Activated CD4-positive, alpha-beta memory T cell treated with anti-CD3 and anti-CD28 coated beads, Interleukin-2, amount 10 ng/mL, durations not matched to agents 7 days and 5 days (primary cell): ENCODE data around the gene CHST15. TPM values are rescaled to one million over a fixed set of nuclear protein-coding genes. Genes with fewer than 3 reads are reported as not detected.
A peak's percentile ranks its signal among the peaks of the same experiment; 100 is the strongest.

Experiments used
- CTCF ChIA-PET: fragments of 350-600 bp; sonication (Branson Sonifier 250); formaldehyde crosslinking; loops from one replicate; lab custom pipeline; 2021; ENCODE audit warnings: antibody characterized with exemption, inconsistent platforms; lab: Charles Lee
- POLR2A ChIA-PET: fragments of 350-600 bp; sonication (Branson Sonifier 250); formaldehyde crosslinking; loops from one replicate; lab custom pipeline; 2021; ENCODE audit warnings: antibody characterized with exemption; lab: Charles Lee
- DNase-seq: peaks from one replicate; pipeline ENCODE4 v3.0.0-alpha.2; 2020
- H3K27ac Mint-ChIP-seq: one replicate; pipeline ENCODE4 v1.8.0; 2021; ENCODE audit warnings: mild to moderate bottlenecking, mixed read lengths
- H3K27me3 Mint-ChIP-seq: one replicate; pipeline ENCODE4 v1.8.0; 2021; ENCODE audit warnings: mixed read lengths
- H3K36me3 Mint-ChIP-seq: one replicate; pipeline ENCODE4 v1.8.0; 2021; ENCODE audit warnings: low read depth, mixed read lengths
- H3K4me1 Mint-ChIP-seq: one replicate; pipeline ENCODE4 v1.8.0; 2021; ENCODE audit warnings: mixed read lengths
- H3K4me3 Mint-ChIP-seq: one replicate; pipeline ENCODE4 v1.8.0; 2021; ENCODE audit warnings: mild to moderate bottlenecking, mixed read lengths
- H3K9me3 Mint-ChIP-seq: one replicate; pipeline ENCODE4 v1.8.0; 2021; ENCODE audit warnings: mixed read lengths
- total RNA-seq, 2 experiments: library from RNA; stranded (reverse); gene quantifications; one replicate each; pipeline ENCODE4 v1.2.3, GENCODE V29; 2021

Gene CHST15
- total RNA-seq, 2 experiments from 2014 or later: 0.10 to 0.20 TPM

DNA sequence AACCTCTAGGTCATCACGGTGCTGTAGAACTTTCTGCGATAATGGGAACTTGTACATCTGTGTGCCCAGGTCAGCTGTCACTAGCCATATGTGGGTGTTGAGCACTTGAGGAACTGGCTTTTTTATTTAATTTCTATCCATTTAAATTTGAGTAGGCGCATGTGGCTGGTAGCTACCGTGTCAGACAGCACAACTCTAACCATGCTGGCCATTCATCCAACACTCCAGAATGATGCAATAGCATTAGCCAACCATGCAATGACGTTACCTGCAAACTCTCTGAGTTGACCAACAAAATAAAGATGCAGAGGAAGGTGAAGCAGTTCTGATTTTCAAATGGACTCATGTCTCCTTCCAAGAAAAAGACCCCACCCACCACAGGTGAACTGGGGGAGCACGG is 24.4 kb upstream of the CHST15 start:
- no peaks in the 10 kb centered on the region for H3K9me3 Mint-ChIP-seq
- CTCF ChIA-PET: interaction anchor here (1.0 kb wide), 1 partner anchor 271 kb away, joined by 3 read pairs; no protein-coding TSS in a partner anchor

DNA sequence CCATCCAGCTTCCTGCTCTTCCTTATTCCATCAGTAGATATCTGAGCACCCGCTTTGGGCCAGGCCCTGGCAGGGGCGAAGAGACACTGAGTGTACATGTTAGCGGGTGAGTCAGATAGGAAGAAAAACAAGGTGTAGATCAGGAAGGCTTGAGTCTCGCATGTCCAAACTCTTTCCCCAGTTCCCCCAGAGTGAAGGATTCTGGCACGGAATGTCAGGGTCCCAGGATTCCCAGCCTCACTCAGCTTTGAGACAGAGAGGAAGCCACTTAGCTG is 24.1 kb upstream of the CHST15 start:
- no peak overlapping the region for H3K27ac Mint-ChIP-seq
- ChIA-PET CTCF (no interaction called here), POLR2A (no interaction called here)
- H3K4me3 Mint-ChIP-seq: no peak overlapping the region
- H3K36me3 Mint-ChIP-seq: no peaks in the 10 kb centered on the region
- DNase-seq: no peak
- no peaks in the 10 kb centered on the region for H3K9me3 Mint-ChIP-seq
- no peaks in the 10 kb centered on the region for H3K4me1 Mint-ChIP-seq
- H3K27me3 Mint-ChIP-seq: no peaks in the 10 kb centered on the region

More for the DNA sequence above, 24.4 kb upstream of the CHST15 start:
- no peak for DNase-seq
- H3K36me3 Mint-ChIP-seq: no peaks in the 10 kb centered on the region
- no peaks in the 10 kb centered on the region for H3K4me1 Mint-ChIP-seq
- no peak overlapping the region for H3K27ac Mint-ChIP-seq
- H3K4me3 Mint-ChIP-seq: no peak overlapping the region
- POLR2A ChIA-PET: no interaction called here
- H3K27me3 Mint-ChIP-seq: no peaks in the 10 kb centered on the region

DNA sequence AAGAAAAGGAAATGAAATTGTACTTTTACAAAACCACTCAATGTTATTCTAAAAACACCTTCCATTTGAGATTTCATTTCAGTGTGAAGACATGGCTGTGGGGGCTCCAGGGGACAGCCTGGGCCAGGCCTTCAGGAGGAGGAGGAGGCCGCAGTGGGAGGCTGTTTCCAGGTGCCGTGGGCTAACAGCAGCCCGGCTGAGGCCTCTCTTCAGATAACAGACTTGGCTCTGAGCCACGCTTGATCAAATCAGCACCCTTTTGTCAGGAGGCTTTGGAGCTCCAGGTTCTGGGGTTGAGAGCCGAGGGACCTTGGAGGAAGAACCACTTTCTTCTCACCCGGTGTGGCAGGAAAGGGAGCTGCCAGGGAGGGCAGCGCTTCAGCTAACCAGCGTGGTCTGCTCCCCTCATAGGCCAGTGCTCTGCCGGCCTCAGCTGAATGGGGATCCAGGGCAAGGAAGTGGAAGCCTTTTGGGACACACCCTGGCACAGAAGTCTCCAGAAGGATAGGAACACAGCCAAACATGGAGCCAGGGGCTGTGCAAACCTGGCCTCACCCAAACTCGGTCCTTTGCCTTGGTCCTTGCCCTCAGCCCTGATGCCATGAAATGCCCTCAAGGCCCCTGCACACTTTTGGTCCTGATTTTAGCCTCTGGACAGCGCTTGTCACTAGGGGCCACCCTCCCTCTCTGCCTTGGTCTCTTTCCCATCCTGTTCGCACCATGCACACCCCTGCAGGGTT is 23.5 kb upstream of the CHST15 start:
- no peak overlapping the region for H3K4me3 Mint-ChIP-seq
- no peaks in the 10 kb centered on the region for H3K4me1 Mint-ChIP-seq
- no peak for DNase-seq
- ChIA-PET POLR2A (no interaction called here), CTCF (no interaction called here)
- no peaks in the 10 kb centered on the region for H3K36me3 Mint-ChIP-seq
- H3K27me3 Mint-ChIP-seq: no peaks in the 10 kb centered on the region
- H3K9me3 Mint-ChIP-seq: no peaks in the 10 kb centered on the region
- H3K27ac Mint-ChIP-seq: no peak overlapping the region

DNA sequence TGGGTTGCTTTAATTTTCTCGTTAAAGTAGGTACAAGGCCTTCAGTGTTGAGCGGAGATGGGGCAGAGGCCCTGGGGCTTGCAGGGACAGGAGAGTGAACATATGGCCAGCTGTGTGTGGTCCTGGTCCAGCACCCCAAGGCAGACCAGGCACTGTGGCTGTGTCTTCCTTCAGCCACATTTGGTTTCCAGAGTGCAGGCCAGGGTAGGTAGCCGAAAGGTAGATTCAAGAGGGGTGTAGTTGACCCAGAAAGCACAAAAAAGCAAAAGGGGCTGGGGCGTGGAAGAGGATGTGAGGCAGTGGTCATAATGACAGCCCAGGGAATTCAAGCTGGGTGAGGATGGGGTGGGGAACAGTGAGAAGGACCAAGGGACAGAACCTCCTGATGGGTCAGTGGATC is 21.3 kb upstream of the CHST15 start:
- no peak overlapping the region for H3K4me3 Mint-ChIP-seq
- H3K4me1 Mint-ChIP-seq: no peaks in the 10 kb centered on the region
- H3K36me3 Mint-ChIP-seq: no peaks in the 10 kb centered on the region
- ChIA-PET POLR2A (no interaction called here), CTCF (no interaction called here)
- no peak overlapping the region for H3K27ac Mint-ChIP-seq
- H3K9me3 Mint-ChIP-seq: no peaks in the 10 kb centered on the region
- DNase-seq: no peak
- no peaks in the 10 kb centered on the region for H3K27me3 Mint-ChIP-seq

DNA sequence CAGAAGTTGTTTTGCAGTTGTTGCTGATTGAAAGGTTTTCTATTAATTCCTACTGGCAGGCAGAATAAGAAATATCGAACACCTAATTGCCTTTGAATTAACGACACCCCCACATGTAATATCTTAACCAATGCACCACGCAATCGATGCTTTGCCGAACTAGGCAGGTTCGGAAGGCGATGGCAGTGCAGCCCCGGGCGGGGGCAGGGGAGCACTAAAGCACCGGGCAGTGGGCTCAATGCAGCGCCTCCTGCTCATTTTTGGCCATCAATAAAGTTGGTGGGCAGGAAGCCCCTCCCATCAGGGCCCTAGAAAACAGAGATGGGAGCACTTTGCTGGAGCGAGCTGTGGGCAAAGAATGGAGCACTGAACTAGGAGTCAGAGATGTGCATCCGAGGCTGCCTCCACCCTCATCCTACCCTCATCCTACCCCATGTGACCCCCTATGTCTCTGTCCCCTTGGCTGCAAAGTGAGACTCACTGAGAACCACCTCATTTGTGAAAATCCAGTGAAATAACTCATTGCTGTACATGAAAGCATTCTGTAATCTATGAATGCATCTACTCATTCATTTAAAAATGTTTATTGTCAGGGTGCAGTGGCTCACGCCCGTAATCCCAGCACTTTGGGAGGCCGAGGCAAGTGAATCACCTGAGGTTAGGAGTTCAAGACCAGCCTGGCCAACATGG is 19.6 kb upstream of the CHST15 start:
- peaks cover 5% of the 10 kb centered on the region for H3K4me1 Mint-ChIP-seq
- DNase-seq: no peak

DNA sequence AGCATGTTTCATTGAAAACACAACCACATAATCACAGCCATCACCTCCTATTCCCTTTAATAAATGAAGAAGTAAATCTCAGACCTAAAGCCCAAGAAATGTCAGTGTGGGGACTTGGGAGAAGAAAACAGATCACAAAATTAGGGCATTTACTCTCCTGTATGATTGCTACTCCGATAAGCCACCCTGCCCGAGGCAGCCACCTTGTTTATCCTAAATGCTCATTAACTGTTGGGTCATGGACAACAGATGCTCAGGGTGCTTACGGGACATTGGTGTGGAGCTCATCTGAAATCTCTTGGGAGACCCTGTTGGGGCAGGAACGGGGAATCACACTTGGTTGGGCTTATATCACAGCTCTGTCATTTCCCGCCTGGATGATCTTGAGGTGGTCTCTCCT is 17.5 kb upstream of the CHST15 start:
- Mint-ChIP-seq H3K27me3 (no peaks in the 10 kb centered on the region), H3K27ac (no peak overlapping the region), H3K4me3 (no peak overlapping the region), H3K9me3 (no peaks in the 10 kb centered on the region), H3K36me3 (no peaks in the 10 kb centered on the region), H3K4me1 (peaks cover 16% of the 10 kb centered on the region)
- DNase-seq: no peak
- ChIA-PET CTCF (no interaction called here), POLR2A (no interaction called here)

More for the DNA sequence above, 19.6 kb upstream of the CHST15 start:
- no peaks in the 10 kb centered on the region for H3K9me3 Mint-ChIP-seq
- H3K27ac Mint-ChIP-seq: no peak overlapping the region
- POLR2A ChIA-PET: no interaction called here
- no peak overlapping the region for H3K4me3 Mint-ChIP-seq
- no peaks in the 10 kb centered on the region for H3K27me3 Mint-ChIP-seq
- H3K36me3 Mint-ChIP-seq: no peaks in the 10 kb centered on the region
- CTCF ChIA-PET: no interaction called here

DNA sequence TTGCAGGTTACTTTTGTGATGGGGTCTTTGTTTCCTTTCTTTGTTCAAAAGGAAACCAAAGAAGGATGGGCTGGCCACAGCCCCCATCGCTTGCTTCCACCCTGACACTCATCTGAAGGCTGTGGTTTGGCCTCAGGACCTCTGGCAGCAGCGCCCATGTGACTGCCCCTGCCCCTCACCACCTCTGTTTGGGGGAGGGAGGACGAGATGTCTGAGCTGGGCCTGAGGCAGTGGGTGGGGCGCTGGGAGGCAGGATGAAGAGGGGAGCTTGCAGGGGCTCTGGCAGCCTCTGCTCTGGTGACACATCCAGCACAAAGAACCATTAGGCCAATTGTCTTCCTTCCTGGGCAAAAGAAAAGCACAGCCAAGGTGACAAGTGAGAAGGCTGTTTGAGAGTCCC is 15.9 kb upstream of the CHST15 start:
- ChIA-PET POLR2A (no interaction called here), CTCF (no interaction called here)
- H3K27ac Mint-ChIP-seq: no peak overlapping the region
- DNase-seq: no peak
- peaks cover 16% of the 10 kb centered on the region for H3K4me1 Mint-ChIP-seq
- no peaks in the 10 kb centered on the region for H3K36me3 Mint-ChIP-seq
- H3K9me3 Mint-ChIP-seq: no peaks in the 10 kb centered on the region
- H3K27me3 Mint-ChIP-seq: no peaks in the 10 kb centered on the region
- no peak overlapping the region for H3K4me3 Mint-ChIP-seq

DNA sequence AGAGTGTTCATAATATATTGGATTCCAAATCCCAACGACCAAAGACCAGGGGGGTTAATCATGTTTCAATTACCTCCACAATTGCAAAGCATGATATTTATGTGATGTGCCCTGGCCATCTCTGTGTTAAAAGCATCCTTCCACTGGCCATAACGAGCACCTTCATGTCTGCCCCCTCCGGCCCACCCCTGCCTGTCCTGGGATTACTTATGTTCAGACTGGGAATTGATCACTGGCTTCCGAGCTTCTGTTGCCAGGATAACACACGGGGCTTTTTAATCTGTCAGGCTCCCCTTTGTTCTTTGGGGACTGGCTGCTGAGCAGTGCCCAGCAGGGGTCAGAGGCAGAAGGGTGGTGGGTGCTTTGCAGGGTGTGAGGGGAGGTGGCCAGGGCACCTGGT is 13.7 kb upstream of the CHST15 start:
- Mint-ChIP-seq H3K27me3 (no peaks in the 10 kb centered on the region), H3K9me3 (no peaks in the 10 kb centered on the region), H3K27ac (no peak overlapping the region), H3K4me1 (peaks cover 16% of the 10 kb centered on the region), H3K36me3 (no peaks in the 10 kb centered on the region), H3K4me3 (no peak overlapping the region)
- ChIA-PET POLR2A (no interaction called here), CTCF (interaction anchor here (0.6 to 0.9 kb wide), 2 partner anchors 17 to 19 kb away, joined by 3 to 4 read pairs; no protein-coding TSS in a partner anchor)
- no peak for DNase-seq

DNA sequence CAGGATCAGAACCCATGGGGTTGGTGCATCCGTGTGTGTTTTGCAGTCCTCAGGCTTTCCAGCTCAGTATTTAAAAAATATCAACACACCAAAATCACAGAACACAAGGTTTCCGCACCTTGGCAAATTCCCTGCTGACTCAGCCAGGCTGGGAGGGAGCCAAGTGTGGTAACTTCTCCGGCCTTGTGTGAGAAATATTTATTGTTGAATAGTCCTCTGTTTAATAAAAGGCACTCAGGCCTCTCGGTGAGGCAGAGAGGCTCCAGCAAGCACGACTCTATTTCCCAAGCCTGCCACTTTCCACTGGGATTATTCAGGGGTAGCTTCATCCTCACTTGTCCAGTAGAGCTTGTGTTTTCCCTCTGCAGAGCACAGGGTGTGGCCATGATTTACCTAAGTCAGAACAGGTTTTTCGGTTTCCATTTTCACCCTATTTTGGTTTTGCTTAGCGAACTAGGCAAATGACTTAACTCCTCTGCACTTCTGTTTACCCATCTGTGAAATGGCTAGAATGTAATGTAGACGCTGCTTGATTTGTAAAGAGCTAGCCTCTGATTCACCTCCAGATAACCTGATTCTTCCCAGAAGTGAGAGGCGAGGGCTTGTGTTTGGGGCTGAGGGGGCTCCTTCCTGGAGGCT is 13.0 kb upstream of the CHST15 start:
- no peaks in the 10 kb centered on the region for H3K9me3 Mint-ChIP-seq
- no peaks in the 10 kb centered on the region for H3K36me3 Mint-ChIP-seq
- no peak for DNase-seq
- ChIA-PET POLR2A (no interaction called here), CTCF (interaction anchor here (0.6 to 0.9 kb wide), 2 partner anchors 16 to 20 kb away, joined by 3 to 4 read pairs; no protein-coding TSS in a partner anchor)
- H3K4me3 Mint-ChIP-seq: no peak overlapping the region
- H3K27me3 Mint-ChIP-seq: no peaks in the 10 kb centered on the region
- H3K27ac Mint-ChIP-seq: peak overlapping the region; percentile 12
- peaks cover 16% of the 10 kb centered on the region for H3K4me1 Mint-ChIP-seq

DNA sequence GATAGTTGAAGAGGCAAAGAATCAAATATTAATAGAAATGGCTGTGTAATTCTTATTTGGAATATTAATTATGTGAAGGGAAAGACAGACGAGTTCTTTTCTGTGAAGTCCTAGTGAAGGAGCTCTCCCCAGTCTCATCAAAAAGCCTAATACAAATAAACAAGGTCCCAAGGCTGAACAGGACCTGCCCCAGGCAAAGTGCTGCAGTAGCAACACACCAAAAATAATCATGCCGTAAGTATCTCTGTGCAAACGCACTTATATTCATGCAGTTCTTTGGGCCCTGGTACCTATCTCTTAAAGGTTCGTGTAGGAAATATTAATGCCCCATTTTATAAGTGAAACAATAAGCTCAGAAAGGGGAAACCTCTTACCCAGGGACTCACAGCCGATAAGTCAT is 12.2 kb upstream of the CHST15 start:
- Mint-ChIP-seq H3K36me3 (no peaks in the 10 kb centered on the region), H3K27me3 (no peaks in the 10 kb centered on the region), H3K4me1 (peaks cover 16% of the 10 kb centered on the region), H3K9me3 (no peaks in the 10 kb centered on the region), H3K4me3 (no peak overlapping the region), H3K27ac (no peak overlapping the region)
- POLR2A ChIA-PET: no interaction called here
- DNase-seq: no peak
- CTCF ChIA-PET: no interaction called here

DNA sequence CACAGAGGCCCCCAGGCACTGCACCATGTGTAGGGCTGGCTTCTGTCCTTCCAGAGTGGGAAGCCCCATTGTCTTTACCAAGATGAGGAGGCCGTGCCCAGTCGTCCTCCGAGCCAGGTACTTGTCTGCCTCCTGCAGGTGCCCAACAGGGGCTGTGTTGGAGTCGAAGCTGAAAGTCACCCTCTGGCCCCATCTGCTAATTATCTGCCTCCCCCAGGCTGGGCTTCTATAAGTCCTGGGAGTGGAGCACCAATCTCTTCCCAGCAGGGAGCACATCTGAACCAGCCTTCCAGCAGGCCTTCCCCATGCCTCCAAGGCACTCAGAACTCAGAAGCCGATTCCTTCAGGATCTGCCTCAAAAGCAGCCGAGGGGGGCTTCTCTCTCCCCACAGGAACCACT is 11.6 kb upstream of the CHST15 start:
- DNase-seq: no peak
- peaks cover 16% of the 10 kb centered on the region for H3K4me1 Mint-ChIP-seq
- no peaks in the 10 kb centered on the region for H3K27me3 Mint-ChIP-seq
- no peaks in the 10 kb centered on the region for H3K9me3 Mint-ChIP-seq
- ChIA-PET POLR2A (no interaction called here), CTCF (no interaction called here)
- H3K4me3 Mint-ChIP-seq: no peak overlapping the region
- H3K36me3 Mint-ChIP-seq: no peaks in the 10 kb centered on the region
- no peak overlapping the region for H3K27ac Mint-ChIP-seq

DNA sequence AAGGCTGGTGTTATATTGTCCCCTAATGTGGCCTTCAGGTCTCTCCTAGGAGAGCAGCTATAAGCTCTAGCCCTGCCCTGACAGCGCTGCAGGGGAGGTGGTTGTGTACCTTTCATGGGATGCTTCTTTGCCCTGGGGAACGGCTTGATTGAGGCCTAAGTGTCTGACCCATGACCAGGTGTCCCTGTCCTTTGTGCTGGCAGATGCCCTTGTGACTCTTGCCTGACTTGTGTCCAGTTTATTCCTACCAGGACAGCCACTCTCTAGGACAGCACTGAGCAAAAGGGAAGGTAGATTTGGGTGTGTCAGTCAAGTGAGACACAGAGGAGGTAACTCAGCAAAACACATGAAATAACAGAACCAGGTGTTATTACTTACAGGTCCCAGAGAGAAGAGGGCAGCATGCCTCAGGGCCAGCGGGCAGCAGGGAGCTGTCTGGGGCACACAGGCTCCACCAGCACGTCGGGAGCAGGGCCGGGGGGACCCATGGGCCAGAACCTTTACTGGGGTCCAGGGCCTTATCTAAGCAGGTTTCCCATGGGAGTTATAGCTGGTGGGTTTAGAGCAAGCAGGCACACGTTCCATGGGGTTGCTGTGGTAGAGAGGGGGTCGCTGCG is 10.7 kb upstream of the CHST15 start:
- Mint-ChIP-seq H3K27ac (no peak overlapping the region), H3K4me3 (no peak overlapping the region), H3K9me3 (no peaks in the 10 kb centered on the region), H3K4me1 (peaks cover 16% of the 10 kb centered on the region), H3K36me3 (no peaks in the 10 kb centered on the region), H3K27me3 (no peaks in the 10 kb centered on the region)
- no peak for DNase-seq
- ChIA-PET POLR2A (no interaction called here), CTCF (no interaction called here)

DNA sequence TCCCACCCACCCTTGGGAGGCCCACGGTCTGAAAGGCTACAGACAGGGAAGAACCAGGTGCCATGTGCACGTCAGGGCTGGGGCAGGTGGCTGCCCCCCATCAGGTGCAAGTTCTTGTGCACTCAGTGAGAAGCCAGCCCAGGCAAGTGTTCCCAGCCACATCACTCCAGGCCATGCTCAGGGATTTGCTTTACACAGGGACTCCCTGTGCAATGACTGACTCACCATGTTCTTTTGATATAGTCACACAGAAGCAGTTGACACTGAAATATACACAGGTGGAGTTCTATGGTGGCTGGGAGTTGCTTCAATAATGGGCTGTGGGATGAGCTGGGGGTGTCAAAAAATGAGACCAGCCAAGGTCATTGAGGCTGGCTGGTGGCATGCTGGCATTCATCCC is 8.0 kb upstream of the CHST15 start:
- ChIA-PET POLR2A (no interaction called here), CTCF (no interaction called here)
- Mint-ChIP-seq H3K4me3 (no peak overlapping the region), H3K27ac (no peak overlapping the region), H3K36me3 (no peaks in the 10 kb centered on the region), H3K9me3 (no peaks in the 10 kb centered on the region), H3K27me3 (peaks cover 4% of the 10 kb centered on the region), H3K4me1 (peaks cover 3% of the 10 kb centered on the region)
- DNase-seq: no peak
